Measurements from ENCODE around the gene SYCP2L. TPM values are rescaled to one million over a fixed set of nuclear protein-coding genes. Genes with fewer than 3 reads are reported as not detected.

Gene SYCP2L
- total and polyA plus RNA-seq, 2 of the 8 experiments (the other 6 are each of a cell fraction or from before 2014, with no cell fraction given), result 1.7 to 4.2 TPM

- CTCF ChIA-PET (ENCODE audit: partially characterized antibody), result no interaction called here
- TF ChIP-seq NRF1 (IDR thresholded peaks at IDR 0.05; ENCODE audit: low read depth, low read length), result no peak
- TF ChIP-seq ASH2L (IDR thresholded peaks at IDR 0.05; ENCODE audit: low read length), result no peak
- no peak for TF ChIP-seq GABPA (IDR thresholded peaks at IDR 0.05; ENCODE audit: borderline replicate concordance, insufficient read depth, low read length)
- TF ChIP-seq ZNF274 (IDR thresholded peaks at IDR 0.05; ENCODE audit: borderline replicate concordance, extremely low read depth, low read length), result no peak
- no peak for TF ChIP-seq PHF8 (conservative IDR thresholded peaks at IDR 0.05; ENCODE audit: low read depth, low read length)
- no peak for TF ChIP-seq HDAC6 (IDR thresholded peaks at IDR 0.05; ENCODE audit: low read depth, low read length)
- TF ChIP-seq E2F6 (IDR thresholded peaks at IDR 0.05), result no peak
- TF ChIP-seq BCL11A (IDR thresholded peaks at IDR 0.05; ENCODE audit: low read depth in 2 of 2, low read length in 2 of 2), result no peak
- TF ChIP-seq RXRA (IDR thresholded peaks at IDR 0.05; ENCODE audit: insufficient read depth, low read depth, low read length), result no peak
- TF ChIP-seq, protein P1, sequence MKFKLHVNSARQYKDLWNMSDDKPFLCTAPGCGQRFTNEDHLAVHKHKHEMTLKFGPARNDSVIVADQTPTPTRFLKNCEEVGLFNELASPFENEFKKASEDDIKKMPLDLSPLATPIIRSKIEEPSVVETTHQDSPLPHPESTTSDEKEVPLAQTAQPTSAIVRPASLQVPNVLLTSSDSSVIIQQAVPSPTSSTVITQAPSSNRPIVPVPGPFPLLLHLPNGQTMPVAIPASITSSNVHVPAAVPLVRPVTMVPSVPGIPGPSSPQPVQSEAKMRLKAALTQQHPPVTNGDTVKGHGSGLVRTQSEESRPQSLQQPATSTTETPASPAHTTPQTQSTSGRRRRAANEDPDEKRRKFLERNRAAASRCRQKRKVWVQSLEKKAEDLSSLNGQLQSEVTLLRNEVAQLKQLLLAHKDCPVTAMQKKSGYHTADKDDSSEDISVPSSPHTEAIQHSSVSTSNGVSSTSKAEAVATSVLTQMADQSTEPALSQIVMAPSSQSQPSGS (IDR thresholded peaks at IDR 0.05; ENCODE audit: low read length), result no peak
- no peak for TF ChIP-seq TCF12 (IDR thresholded peaks at IDR 0.05; ENCODE audit: low read depth, low read length)
- no peak for TF ChIP-seq KDM1A (IDR thresholded peaks at IDR 0.05; ENCODE audit: borderline replicate concordance, low read length)
- TF ChIP-seq RNF2 (IDR thresholded peaks at IDR 0.05; ENCODE audit: borderline replicate concordance, low read depth, low read length, missing control alignments, poor library complexity, severe bottlenecking), result no peak
Measured at GRCh38 chr6:10843554-10843953, 43.3 kb upstream of the SYCP2L start.

More at GRCh38 chr6:10843554-10843953, 43.3 kb upstream of the SYCP2L start:
- H2BK5ac ChIP-seq (ENCODE audit: low read depth, low read length), result no peak overlapping the region
- H3K36me3 ChIP-seq (ENCODE audit: control insufficient read depth in 2 of 4, insufficient read depth in 4 of 4, low read length in 3 of 4), result no peaks in the 10 kb centered on the region
- H3K4me1 ChIP-seq (replicated peaks in 1 of 4; ENCODE audit: control insufficient read depth in 3 of 4, insufficient read depth in 4 of 4, low read length in 3 of 4), result no peaks in the 10 kb centered on the region; a peak in 2 of 7 replicates
- no peak overlapping the region for H4K91ac ChIP-seq (replicated peaks; ENCODE audit: insufficient read length, low read length)
- H3K4ac ChIP-seq (replicated peaks; ENCODE audit: insufficient read length, low read depth, low read length), result no peak overlapping the region
- H3K4me3 ChIP-seq (ENCODE audit: extremely low read depth in 1 of 4, insufficient read depth in 2 of 4, low read depth in 3 of 4, low read length in 4 of 4), result no peak overlapping the region
- H3K27me3 ChIP-seq (replicated peaks in 1 of 4; ENCODE audit: control insufficient read depth in 3 of 4, extremely low read depth in 1 of 4, insufficient read depth in 3 of 4, low read length in 3 of 4), result no peaks in the 10 kb centered on the region
- H3K79me2 ChIP-seq (ENCODE audit: control insufficient read depth in 1 of 2, insufficient read depth in 2 of 2, low read length in 2 of 2), result no peaks in the 10 kb centered on the region
- no peak overlapping the region for H3K56ac ChIP-seq (replicated peaks; ENCODE audit: insufficient read length, low read depth, low read length)
- H3K23me2 ChIP-seq (ENCODE audit: low read depth, low read length), result no peaks in the 10 kb centered on the region
- FAIRE-seq (no peak), DNase-seq (ENCODE audit: low read depth in 1 of 2, low spot score in 2 of 2) (no peak)
- no peak overlapping the region for H2AK5ac ChIP-seq (ENCODE audit: low read depth, low read length)
- H2BK120ac ChIP-seq (replicated peaks; ENCODE audit: low read depth, low read length), result no peak overlapping the region
- H3K18ac ChIP-seq (ENCODE audit: extremely low read depth, low read length), result no peak overlapping the region
- no peak overlapping the region for H4K8ac ChIP-seq (ENCODE audit: extremely low read depth, insufficient read depth, low read length)
- H2BK15ac ChIP-seq (ENCODE audit: low read length), result no peak overlapping the region
- no peak overlapping the region for H4K5ac ChIP-seq (ENCODE audit: insufficient read length, low read depth, low read length)
- H3K4me2 ChIP-seq (ENCODE audit: insufficient read depth in 1 of 2, low read depth in 2 of 2, low read length in 2 of 2), result no peak overlapping the region
- no peak overlapping the region for H2AFZ ChIP-seq (ENCODE audit: low read length)
- H3K27ac ChIP-seq (ENCODE audit: low read depth, low read length), result no peak overlapping the region
- no peaks in the 10 kb centered on the region for H3K79me1 ChIP-seq (ENCODE audit: low read depth, low read length)
- no peak overlapping the region for H2BK12ac ChIP-seq (ENCODE audit: low read depth, low read length)
- no peak overlapping the region for H3K14ac ChIP-seq (ENCODE audit: insufficient read length)
- H4K20me1 ChIP-seq (replicated peaks in 1 of 2; ENCODE audit: control insufficient read depth in 1 of 2, insufficient read depth in 2 of 2, low read length in 2 of 2), result no peaks in the 10 kb centered on the region
- H3K9ac ChIP-seq (replicated peaks in 1 of 4; ENCODE audit: extremely low read depth in 1 of 4, low read depth in 3 of 4, low read length in 3 of 4), result no peak overlapping the region
- no peak overlapping the region for H3K23ac ChIP-seq (ENCODE audit: insufficient read length)
- POLR2A ChIA-PET (ENCODE audit: partially characterized antibody), result no interaction called here
- no peaks in the 10 kb centered on the region for H3K9me3 ChIP-seq (ENCODE audit: insufficient read depth in 2 of 2, low read depth in 1 of 2, low read length in 1 of 2)
- H2BK20ac ChIP-seq (ENCODE audit: low read length), result no peak overlapping the region
